Measurements from ENCODE around the gene MRPL39. TPM values are rescaled to one million over a fixed set of nuclear protein-coding genes. Genes with fewer than 3 reads are reported as not detected.

The MRPL39 gene
- total and polyA plus RNA-seq, 4 donors = 19.2 to 35.7 (median 24.4) TPM

- TF ChIP-seq NR2F2 (IDR thresholded peaks at IDR 0.05) (no peak), HNF4A (conservative IDR thresholded peaks at IDR 0.05) (no peak), SP1 (IDR thresholded peaks at IDR 0.05) (no peak), ATF3 (IDR thresholded peaks at IDR 0.05) (no peak), FOXA1 (IDR thresholded peaks at IDR 0.05) (no peak), RAD21 (IDR thresholded peaks at IDR 0.05) (no peak), ZBTB33 (IDR thresholded peaks at IDR 0.05) (no peak), RXRA (IDR thresholded peaks at IDR 0.05) (no peak), JUND (IDR thresholded peaks at IDR 0.05) (no peak), FOXA2 (IDR thresholded peaks at IDR 0.05) (no peak), HNF4G (IDR thresholded peaks at IDR 0.05) (no peak), REST (IDR thresholded peaks at IDR 0.05) (no peak), TAF1 (conservative IDR thresholded peaks at IDR 0.05) (no peak), EGR1 (IDR thresholded peaks at IDR 0.05; ENCODE audit: low read depth in 2 of 2) (no peak)
- WGBS = 94% methylated on average over 7 of the region's 7 CpGs
- no peak for DNase-seq (ENCODE audit: low spot score)
- no peak overlapping the region for H3K9ac ChIP-seq (ENCODE audit: low read depth in 1 of 2, low read length in 2 of 2)
- H3K36me3 ChIP-seq (ENCODE audit: control insufficient read depth in 4 of 4, insufficient read depth in 3 of 4, low read depth in 1 of 4, low read length in 3 of 4) = peaks cover 0 to 9% (median 1%) of the 10 kb centered on the region in 4 donors
- H3K4me1 ChIP-seq (ENCODE audit: control insufficient read depth in 4 of 4, insufficient read depth in 4 of 4, low read length in 3 of 4) = no peaks in the 10 kb centered on the region
- H3K9me3 ChIP-seq (ENCODE audit: control insufficient read depth in 4 of 4, low read length in 3 of 4) = no peaks in the 10 kb centered on the region
- no peak overlapping the region for H3K4me3 ChIP-seq (ENCODE audit: low read depth in 1 of 3, low read length in 3 of 3)
- no peak overlapping the region for H3K27ac ChIP-seq (ENCODE audit: low read depth in 1 of 2, low read length in 2 of 2)
- no peaks in the 10 kb centered on the region for H3K27me3 ChIP-seq (ENCODE audit: control insufficient read depth in 4 of 4, insufficient read depth in 4 of 4, low read length in 3 of 4)
Measured at GRCh38 chr21:25578056-25578961, 29.0 kb downstream of the MRPL39 start.

GRCh38 chr21:25577424-25578055 is 29.7 kb downstream of the MRPL39 start:
- Histone ChIP-seq H3K27me3 (ENCODE audit: control insufficient read depth in 4 of 4, insufficient read depth in 4 of 4, low read length in 3 of 4) (no peaks in the 10 kb centered on the region), H3K4me1 (ENCODE audit: control insufficient read depth in 4 of 4, insufficient read depth in 4 of 4, low read length in 3 of 4) (no peaks in the 10 kb centered on the region), H3K27ac (ENCODE audit: low read depth in 1 of 2, low read length in 2 of 2) (no peak overlapping the region), H3K9me3 (ENCODE audit: control insufficient read depth in 4 of 4, low read length in 3 of 4) (no peaks in the 10 kb centered on the region), H3K36me3 (ENCODE audit: control insufficient read depth in 4 of 4, insufficient read depth in 3 of 4, low read depth in 1 of 4, low read length in 3 of 4) (peaks cover 0 to 9% (median 1%) of the 10 kb centered on the region in 4 donors), H3K4me3 (ENCODE audit: low read depth in 1 of 3, low read length in 3 of 3) (no peak overlapping the region), H3K9ac (ENCODE audit: low read depth in 1 of 2, low read length in 2 of 2) (no peak overlapping the region)
- TF ChIP-seq FOXA2 (IDR thresholded peaks at IDR 0.05) = no peak
- TF ChIP-seq RAD21 (IDR thresholded peaks at IDR 0.05) = no peak
- TF ChIP-seq FOXA1 (IDR thresholded peaks at IDR 0.05) = no peak
- TF ChIP-seq SP1 (IDR thresholded peaks at IDR 0.05) = no peak
- TF ChIP-seq EGR1 (IDR thresholded peaks at IDR 0.05; ENCODE audit: low read depth in 2 of 2) = no peak
- no peak for TF ChIP-seq ATF3 (IDR thresholded peaks at IDR 0.05)
- TF ChIP-seq TAF1 (conservative IDR thresholded peaks at IDR 0.05) = no peak
- 86% methylated on average over 3 of the region's 3 CpGs for whole genome bisulfite sequencing
- no peak for DNase-seq (ENCODE audit: low spot score)

Data from liver (tissue), 9 donors.